ENCODE measurements around the gene L1CAM. TPM values are rescaled to one million over a fixed set of nuclear protein-coding genes. Genes with fewer than 3 reads are reported as not detected.

The L1CAM gene
- total RNA-seq, 1 experiment from 2014 or later: 819 TPM

DNA sequence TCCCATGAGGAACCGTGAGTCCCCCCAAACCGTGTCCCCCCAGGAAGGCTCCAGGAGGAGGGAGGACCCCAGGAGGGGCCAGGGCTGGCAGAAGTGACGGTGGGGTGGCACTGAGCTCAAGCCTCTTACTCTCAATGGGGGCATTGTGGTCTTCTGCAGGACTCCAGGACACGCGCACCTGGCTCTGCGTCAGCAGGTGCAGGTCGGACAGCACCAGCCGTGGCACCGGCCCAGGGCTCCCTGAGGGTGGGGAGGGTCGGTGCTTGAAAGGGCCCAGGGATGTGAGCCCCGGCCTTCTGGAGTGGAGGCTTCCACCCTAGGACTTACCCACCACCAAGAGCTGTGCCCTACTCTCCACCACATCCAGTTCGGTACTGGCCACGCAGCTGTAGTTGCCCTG lies 18.3 kb downstream of the L1CAM start:
- no peak for ATAC-seq

DNA sequence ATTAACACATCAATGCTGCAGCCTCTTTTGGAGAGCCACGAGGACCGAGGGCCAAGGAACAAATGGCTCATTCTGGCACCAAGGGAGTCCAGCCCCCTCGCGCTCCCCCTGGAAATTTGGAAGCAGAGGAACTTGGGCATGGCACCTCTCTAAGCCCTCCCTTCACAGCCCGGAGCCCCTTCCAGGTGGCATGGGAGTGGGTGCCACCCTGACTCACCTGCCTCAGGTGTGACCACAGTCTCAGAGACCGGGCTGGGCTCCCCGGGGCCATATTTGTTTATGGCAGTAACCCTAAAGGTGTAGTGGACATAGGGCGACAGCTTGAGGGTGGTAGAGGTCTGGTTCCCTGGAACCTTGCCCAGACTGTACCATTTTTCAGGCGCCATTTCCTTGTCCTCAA lies 18.8 kb downstream of the L1CAM start:
- intact Hi-C loops (cut with micrococcal nuclease; ENCODE audit: unreplicated experiment): no loop called here
- ChIA-PET POLR2A (no interaction called here), CTCF (no interaction called here)
- Histone ChIP-seq H3K9me3 (ENCODE audit: control insufficient read depth, insufficient read depth, low read depth, low read length) (no peaks in the 10 kb centered on the region), H3K27me3 (ENCODE audit: control insufficient read depth, insufficient read depth, low read length) (no peaks in the 10 kb centered on the region), H3K27ac (ENCODE audit: low read length) (no peak overlapping the region), H3K4me1 (ENCODE audit: control insufficient read depth, insufficient read depth, low read length) (no peaks in the 10 kb centered on the region), H3K4me3 (ENCODE audit: low read depth in 2 of 2, low read length in 2 of 2) (no peak overlapping the region), H3K36me3 (ENCODE audit: control insufficient read depth, insufficient read depth, low read length) (no peaks in the 10 kb centered on the region)
- BruUV-seq (replicated peaks): no TSS peak
- ATAC-seq (no peak), DNase-seq (ENCODE audit: low read depth, low spot score) (no peak)
- no peak for TF ChIP-seq POLR2AphosphoS5 (IDR thresholded peaks at IDR 0.05; ENCODE audit: low read depth, low read length)
- TF ChIP-seq REST (IDR thresholded peaks at IDR 0.05; ENCODE audit: insufficient read depth in 1 of 2, low read depth in 2 of 2, low read length in 1 of 2): no peak
- TF ChIP-seq, protein P1, sequence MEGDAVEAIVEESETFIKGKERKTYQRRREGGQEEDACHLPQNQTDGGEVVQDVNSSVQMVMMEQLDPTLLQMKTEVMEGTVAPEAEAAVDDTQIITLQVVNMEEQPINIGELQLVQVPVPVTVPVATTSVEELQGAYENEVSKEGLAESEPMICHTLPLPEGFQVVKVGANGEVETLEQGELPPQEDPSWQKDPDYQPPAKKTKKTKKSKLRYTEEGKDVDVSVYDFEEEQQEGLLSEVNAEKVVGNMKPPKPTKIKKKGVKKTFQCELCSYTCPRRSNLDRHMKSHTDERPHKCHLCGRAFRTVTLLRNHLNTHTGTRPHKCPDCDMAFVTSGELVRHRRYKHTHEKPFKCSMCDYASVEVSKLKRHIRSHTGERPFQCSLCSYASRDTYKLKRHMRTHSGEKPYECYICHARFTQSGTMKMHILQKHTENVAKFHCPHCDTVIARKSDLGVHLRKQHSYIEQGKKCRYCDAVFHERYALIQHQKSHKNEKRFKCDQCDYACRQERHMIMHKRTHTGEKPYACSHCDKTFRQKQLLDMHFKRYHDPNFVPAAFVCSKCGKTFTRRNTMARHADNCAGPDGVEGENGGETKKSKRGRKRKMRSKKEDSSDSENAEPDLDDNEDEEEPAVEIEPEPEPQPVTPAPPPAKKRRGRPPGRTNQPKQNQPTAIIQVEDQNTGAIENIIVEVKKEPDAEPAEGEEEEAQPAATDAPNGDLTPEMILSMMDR (IDR thresholded peaks at IDR 0.05): no peak
- TF ChIP-seq SIN3A (IDR thresholded peaks at IDR 0.05; ENCODE audit: borderline replicate concordance, insufficient read depth, low read depth, low read length): no peak
- no peak for TF ChIP-seq TCF7L2 (IDR thresholded peaks at IDR 0.05; ENCODE audit: low read depth, low read length)
- in situ Hi-C loops (cut with HindIII; ENCODE audit: low pct_unique_long_range_greater_than_20kb, low sequenced_read_pairs): no loop called here

More for the DNA sequence above, 18.3 kb downstream of the L1CAM start:
- H3K4me3 ChIP-seq (ENCODE audit: low read depth in 2 of 2, low read length in 2 of 2): no peak overlapping the region
- no TSS peak for BruUV-seq (replicated peaks)
- no peaks in the 10 kb centered on the region for H3K4me1 ChIP-seq (ENCODE audit: control insufficient read depth, insufficient read depth, low read length)
- POLR2A ChIA-PET: no interaction called here
- H3K36me3 ChIP-seq (ENCODE audit: control insufficient read depth, insufficient read depth, low read length): no peaks in the 10 kb centered on the region; the same call in 1 of the 2 replicates
- in situ Hi-C loops (cut with HindIII; ENCODE audit: low pct_unique_long_range_greater_than_20kb, low sequenced_read_pairs) (no loop called here), intact Hi-C loops (cut with micrococcal nuclease; ENCODE audit: unreplicated experiment) (no loop called here)
- TF ChIP-seq TCF7L2 (IDR thresholded peaks at IDR 0.05; ENCODE audit: low read depth, low read length): no peak
- TF ChIP-seq SIN3A (IDR thresholded peaks at IDR 0.05; ENCODE audit: borderline replicate concordance, insufficient read depth, low read depth, low read length): no peak
- TF ChIP-seq POLR2AphosphoS5 (IDR thresholded peaks at IDR 0.05; ENCODE audit: low read depth, low read length): no peak
- TF ChIP-seq, protein P1 (IDR thresholded peaks at IDR 0.05): no peak
- no peak for TF ChIP-seq REST (IDR thresholded peaks at IDR 0.05; ENCODE audit: insufficient read depth in 1 of 2, low read depth in 2 of 2, low read length in 1 of 2)
- DNase-seq (ENCODE audit: low read depth, low spot score): no peak
- CTCF ChIA-PET: no interaction called here
- H3K27me3 ChIP-seq (ENCODE audit: control insufficient read depth, insufficient read depth, low read length): no peaks in the 10 kb centered on the region
- H3K9me3 ChIP-seq (ENCODE audit: control insufficient read depth, insufficient read depth, low read depth, low read length): no peaks in the 10 kb centered on the region
- no peak overlapping the region for H3K27ac ChIP-seq (ENCODE audit: low read length)

Measured in Panc1 (cell line).